ENCODE measurements around the gene SORCS3.

GRCh38 chr10:104908581-104908980 is 267.5 kb downstream of the SORCS3 start:
- TF ChIP-seq, protein P1, sequence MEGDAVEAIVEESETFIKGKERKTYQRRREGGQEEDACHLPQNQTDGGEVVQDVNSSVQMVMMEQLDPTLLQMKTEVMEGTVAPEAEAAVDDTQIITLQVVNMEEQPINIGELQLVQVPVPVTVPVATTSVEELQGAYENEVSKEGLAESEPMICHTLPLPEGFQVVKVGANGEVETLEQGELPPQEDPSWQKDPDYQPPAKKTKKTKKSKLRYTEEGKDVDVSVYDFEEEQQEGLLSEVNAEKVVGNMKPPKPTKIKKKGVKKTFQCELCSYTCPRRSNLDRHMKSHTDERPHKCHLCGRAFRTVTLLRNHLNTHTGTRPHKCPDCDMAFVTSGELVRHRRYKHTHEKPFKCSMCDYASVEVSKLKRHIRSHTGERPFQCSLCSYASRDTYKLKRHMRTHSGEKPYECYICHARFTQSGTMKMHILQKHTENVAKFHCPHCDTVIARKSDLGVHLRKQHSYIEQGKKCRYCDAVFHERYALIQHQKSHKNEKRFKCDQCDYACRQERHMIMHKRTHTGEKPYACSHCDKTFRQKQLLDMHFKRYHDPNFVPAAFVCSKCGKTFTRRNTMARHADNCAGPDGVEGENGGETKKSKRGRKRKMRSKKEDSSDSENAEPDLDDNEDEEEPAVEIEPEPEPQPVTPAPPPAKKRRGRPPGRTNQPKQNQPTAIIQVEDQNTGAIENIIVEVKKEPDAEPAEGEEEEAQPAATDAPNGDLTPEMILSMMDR (conservative IDR thresholded peaks at IDR 0.05) = no peak
- TF ChIP-seq ZFX (IDR thresholded peaks at IDR 0.05) = no peak

Measured in C4-2B (cell line).